Measurements from ENCODE around the gene PACSIN1. TPM values are rescaled to one million over a fixed set of nuclear protein-coding genes. Genes with fewer than 3 reads are reported as not detected.

PACSIN1 gene
- total and polyA plus RNA-seq, 2 donors (not counting 3 experiments of a cell fraction or from before 2014, with no cell fraction given) = 0.03 TPM; not detected in 1

DNA sequence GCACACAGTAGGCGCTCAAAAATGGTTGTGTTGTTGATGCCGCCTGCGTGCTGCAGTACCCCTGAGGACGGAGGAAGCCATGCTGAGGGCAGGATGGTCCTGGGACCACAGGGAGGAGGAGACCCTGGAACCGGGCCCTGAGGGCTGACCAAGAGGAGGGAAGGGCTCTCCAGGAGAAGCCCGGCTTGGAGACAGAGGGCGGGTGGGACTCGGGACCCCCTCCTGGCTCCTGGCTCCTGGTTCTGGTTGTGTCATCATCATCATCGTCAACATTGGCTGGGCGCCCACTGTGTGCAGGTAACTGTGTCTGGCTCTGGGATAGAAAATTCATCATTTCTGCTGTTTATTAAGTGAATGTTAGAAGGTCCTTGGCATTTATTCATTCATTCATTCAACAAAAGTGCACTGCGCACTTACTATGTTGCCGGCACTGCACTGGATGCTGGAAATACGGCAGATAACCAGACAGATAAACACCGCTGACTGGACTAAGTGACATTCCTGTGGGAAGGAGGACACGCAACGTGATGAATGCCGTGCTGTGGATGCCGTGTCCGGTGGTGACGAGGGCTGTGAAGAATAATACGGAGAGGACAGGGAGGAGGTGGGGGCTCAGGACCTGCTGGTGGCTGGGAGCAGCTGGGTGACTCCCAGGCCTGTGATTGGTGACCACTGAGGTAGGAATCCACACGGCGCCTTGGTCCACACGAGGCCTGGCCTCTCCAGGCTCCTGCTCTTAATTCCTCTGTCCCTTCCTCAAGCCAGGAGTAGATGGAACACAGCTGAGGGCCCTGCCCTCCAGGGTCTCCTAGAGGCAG lies 55.0 kb downstream of the PACSIN1 start:
- CTCF ChIA-PET = interaction anchor here (0.7 kb wide), 1 partner anchor 11 kb away, joined by 3 read pairs; no protein-coding TSS in a partner anchor
- no TSS peak for BruUV-seq (replicated peaks)

More for the DNA sequence above, 55.0 kb downstream of the PACSIN1 start:
- Histone ChIP-seq H3K4me3 (replicated peaks in 1 of 3; ENCODE audit: insufficient read depth in 1 of 3, low read depth in 1 of 3, low read length in 3 of 3) (no peak overlapping the region), H3K9me3 (replicated peaks; ENCODE audit: control insufficient read depth, insufficient read depth, low read length) (no peaks in the 10 kb centered on the region), H4K20me1 (replicated peaks; ENCODE audit: control insufficient read depth, extremely low read depth, insufficient read depth, low read length) (no peaks in the 10 kb centered on the region), H2AFZ (ENCODE audit: low read depth, low read length) (no peak overlapping the region), H3K4me2 (ENCODE audit: insufficient read depth, low read length) (no peak overlapping the region), H3K27me3 (ENCODE audit: control insufficient read depth in 2 of 2, insufficient read depth in 2 of 2, low read length in 2 of 2) (peaks cover 0 to 1% of the 10 kb centered on the region in 2 experiments), H3K4me1 (ENCODE audit: control insufficient read depth, extremely low read depth, insufficient read depth, low read length) (no peaks in the 10 kb centered on the region), H3K27ac (ENCODE audit: insufficient read depth, low read depth, low read length) (no peak overlapping the region), H3K9ac (replicated peaks; ENCODE audit: extremely low read depth, insufficient read depth, low read length) (no peak overlapping the region), H3K79me2 (ENCODE audit: control insufficient read depth, insufficient read depth, low read length) (no peaks in the 10 kb centered on the region), H3K9me1 (replicated peaks; ENCODE audit: control insufficient read depth, extremely low read depth, insufficient read depth, low read length) (no peaks in the 10 kb centered on the region), H3K36me3 (ENCODE audit: control insufficient read depth in 2 of 2, extremely low read depth in 1 of 2, insufficient read depth in 2 of 2, low read length in 2 of 2) (no peaks in the 10 kb centered on the region)
- TF ChIP-seq, protein P1, sequence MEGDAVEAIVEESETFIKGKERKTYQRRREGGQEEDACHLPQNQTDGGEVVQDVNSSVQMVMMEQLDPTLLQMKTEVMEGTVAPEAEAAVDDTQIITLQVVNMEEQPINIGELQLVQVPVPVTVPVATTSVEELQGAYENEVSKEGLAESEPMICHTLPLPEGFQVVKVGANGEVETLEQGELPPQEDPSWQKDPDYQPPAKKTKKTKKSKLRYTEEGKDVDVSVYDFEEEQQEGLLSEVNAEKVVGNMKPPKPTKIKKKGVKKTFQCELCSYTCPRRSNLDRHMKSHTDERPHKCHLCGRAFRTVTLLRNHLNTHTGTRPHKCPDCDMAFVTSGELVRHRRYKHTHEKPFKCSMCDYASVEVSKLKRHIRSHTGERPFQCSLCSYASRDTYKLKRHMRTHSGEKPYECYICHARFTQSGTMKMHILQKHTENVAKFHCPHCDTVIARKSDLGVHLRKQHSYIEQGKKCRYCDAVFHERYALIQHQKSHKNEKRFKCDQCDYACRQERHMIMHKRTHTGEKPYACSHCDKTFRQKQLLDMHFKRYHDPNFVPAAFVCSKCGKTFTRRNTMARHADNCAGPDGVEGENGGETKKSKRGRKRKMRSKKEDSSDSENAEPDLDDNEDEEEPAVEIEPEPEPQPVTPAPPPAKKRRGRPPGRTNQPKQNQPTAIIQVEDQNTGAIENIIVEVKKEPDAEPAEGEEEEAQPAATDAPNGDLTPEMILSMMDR (IDR thresholded peaks at IDR 0.05; ENCODE audit: extremely low read depth in 1 of 2, insufficient read depth in 1 of 2, low read depth in 1 of 2, low read length in 2 of 2) = no peak
- TF ChIP-seq EZH2 (IDR thresholded peaks at IDR 0.05; ENCODE audit: borderline replicate concordance, low read depth, low read length, severe bottlenecking) (no peak), POLR2AphosphoS5 (IDR thresholded peaks at IDR 0.05; ENCODE audit: insufficient read depth, low read depth, low read length) (no peak), JUN (IDR thresholded peaks at IDR 0.05; ENCODE audit: borderline replicate concordance, insufficient read depth, insufficient read length, low read depth) (no peak), FOS (IDR thresholded peaks at IDR 0.05; ENCODE audit: borderline replicate concordance, insufficient read depth, low read length) (no peak), MYC (IDR thresholded peaks at IDR 0.05; ENCODE audit: low read depth, low read length) (no peak), POLR2A (IDR thresholded peaks at IDR 0.05; ENCODE audit: low read depth, low read length) (no peak), GATA2 (IDR thresholded peaks at IDR 0.05; ENCODE audit: insufficient read depth, insufficient read length, low read depth, low read length) (no peak)
- TF ChIP-seq, protein P2, sequence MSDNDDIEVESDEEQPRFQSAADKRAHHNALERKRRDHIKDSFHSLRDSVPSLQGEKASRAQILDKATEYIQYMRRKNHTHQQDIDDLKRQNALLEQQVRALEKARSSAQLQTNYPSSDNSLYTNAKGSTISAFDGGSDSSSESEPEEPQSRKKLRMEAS (IDR thresholded peaks at IDR 0.05; ENCODE audit: insufficient read depth, insufficient read length) = no peak
- intact Hi-C loops (cut with micrococcal nuclease) = no loop called here
- dilution Hi-C loops (cut with MboI; ENCODE audit: extremely low pct_ligation_motif_present, low sequenced_read_pairs) = no loop called here
- FAIRE-seq (no peak), DNase-seq (ENCODE audit: low read depth, low spot score) (no peak)
- POLR2A ChIA-PET = no interaction called here

Data from endothelial cell of umbilical vein (primary cell).